MG63 (cell line): ENCODE data around the gene DNAH17. TPM values are rescaled to one million over a fixed set of nuclear protein-coding genes. Genes with fewer than 3 reads are reported as not detected.

Source experiments
- DNase-seq: peaks from one replicate; pipeline ENCODE4 v3.0.0-alpha.2; 2020
- H3K27me3 ChIP-seq: fragments of 250-450 bp; sonication (Bioruptor Pico); 2 replicates; pipeline ENCODE4 v1.5.1; 2020; ENCODE audit warnings: mild to moderate bottlenecking, moderate library complexity
- H3K36me3 ChIP-seq: fragments of 250-450 bp; sonication (Bioruptor Pico); 2 replicates; pipeline ENCODE4 v1.5.1; 2020; ENCODE audit warnings: mild to moderate bottlenecking, moderate library complexity
- H3K4me3 ChIP-seq: fragments of 250-450 bp; sonication (Bioruptor Pico); 2 replicates; pipeline ENCODE4 v1.5.1; 2020; ENCODE audit warnings: mild to moderate bottlenecking, moderate library complexity
- H3K9me3 ChIP-seq: fragments of 250-450 bp; sonication (Bioruptor Pico); 2 replicates; pipeline ENCODE4 v1.5.1; 2020; ENCODE audit warnings: mild to moderate bottlenecking, moderate library complexity
- total RNA-seq: library from RNA; depleted of rRNA; stranded (reverse); fragments of >200 nt; shearing (Covaris generic); gene quantifications from 2 replicates; pipeline ENCODE4 v1.2.3, GENCODE V29; 2014; ENCODE audit warnings: low replicate concordance

DNAH17 gene
- total RNA-seq, 1 experiment from 2014 or later: not detected

DNA sequence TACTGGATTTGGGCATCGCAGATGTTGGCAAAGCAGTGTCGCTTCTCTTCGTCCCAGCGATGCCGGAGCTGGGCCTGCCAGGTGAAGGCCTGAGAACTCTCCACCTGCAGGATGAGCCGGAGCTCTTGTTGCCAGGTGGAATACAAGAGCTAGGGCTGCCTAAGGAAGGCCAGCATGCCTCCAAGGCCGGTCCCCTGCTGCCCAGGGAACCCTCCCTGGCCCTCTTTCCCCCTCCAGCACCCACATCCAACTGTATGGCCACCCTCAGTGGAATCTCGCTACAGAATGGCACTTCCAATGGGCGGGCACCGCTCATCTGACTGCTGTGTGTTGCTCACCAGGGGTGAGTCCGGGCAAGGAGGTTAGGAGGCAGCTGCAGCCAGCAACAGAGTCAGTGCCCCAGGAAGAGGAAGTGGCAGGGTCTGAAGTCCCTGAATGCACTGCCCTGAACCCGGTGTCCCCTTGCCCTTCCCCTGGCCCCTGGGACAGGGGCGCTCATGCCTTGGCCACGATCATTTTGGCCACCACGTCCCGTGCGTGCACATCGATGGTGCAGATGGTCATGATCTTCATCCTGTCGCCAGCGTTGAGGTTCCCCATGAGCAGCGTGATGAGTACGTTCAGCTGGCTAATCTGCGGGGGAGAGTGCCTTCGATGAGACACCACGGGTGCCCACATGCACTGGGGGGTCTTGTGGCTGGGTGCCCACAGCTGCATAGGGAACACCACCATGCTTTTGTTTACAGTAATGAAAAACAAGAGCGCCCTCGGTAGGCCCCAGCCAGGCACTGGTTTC, 75.8 kb downstream of the DNAH17 start:
- no peaks in the 10 kb centered on the region for H3K36me3 ChIP-seq
- H3K4me3 ChIP-seq: no peak overlapping the region
- DNase-seq: no peak
- no peaks in the 10 kb centered on the region for H3K9me3 ChIP-seq
- H3K27me3 ChIP-seq: peaks cover 2% of the 10 kb centered on the region; the same call in 1 of the 2 replicates

DNA sequence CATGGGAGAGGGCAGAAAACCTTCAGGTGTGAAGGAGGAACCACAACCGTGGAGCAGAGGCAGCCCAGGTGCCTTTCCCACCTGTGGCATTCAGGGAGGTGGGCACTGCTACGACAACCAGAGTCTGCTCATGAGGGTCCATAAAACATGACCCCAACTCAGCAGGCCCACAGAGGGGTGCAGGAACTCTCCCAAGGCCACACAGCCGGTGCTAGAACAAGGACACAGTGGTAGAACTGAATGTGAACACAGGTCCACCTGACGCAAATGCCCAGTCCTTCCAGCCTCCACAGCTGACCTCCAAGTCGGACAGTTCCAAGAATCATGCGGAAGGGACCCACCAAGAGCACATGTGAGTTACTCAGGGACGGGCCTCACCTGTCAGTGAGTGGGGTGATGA, 76.4 kb downstream of the DNAH17 start:
- no peaks in the 10 kb centered on the region for H3K36me3 ChIP-seq
- no peak for DNase-seq
- H3K4me3 ChIP-seq: no peak overlapping the region
- no peaks in the 10 kb centered on the region for H3K9me3 ChIP-seq
- H3K27me3 ChIP-seq: 0 out of 2 replicates have a peak, but pooled peaks cover 2% of the 10 kb centered on the region

DNA sequence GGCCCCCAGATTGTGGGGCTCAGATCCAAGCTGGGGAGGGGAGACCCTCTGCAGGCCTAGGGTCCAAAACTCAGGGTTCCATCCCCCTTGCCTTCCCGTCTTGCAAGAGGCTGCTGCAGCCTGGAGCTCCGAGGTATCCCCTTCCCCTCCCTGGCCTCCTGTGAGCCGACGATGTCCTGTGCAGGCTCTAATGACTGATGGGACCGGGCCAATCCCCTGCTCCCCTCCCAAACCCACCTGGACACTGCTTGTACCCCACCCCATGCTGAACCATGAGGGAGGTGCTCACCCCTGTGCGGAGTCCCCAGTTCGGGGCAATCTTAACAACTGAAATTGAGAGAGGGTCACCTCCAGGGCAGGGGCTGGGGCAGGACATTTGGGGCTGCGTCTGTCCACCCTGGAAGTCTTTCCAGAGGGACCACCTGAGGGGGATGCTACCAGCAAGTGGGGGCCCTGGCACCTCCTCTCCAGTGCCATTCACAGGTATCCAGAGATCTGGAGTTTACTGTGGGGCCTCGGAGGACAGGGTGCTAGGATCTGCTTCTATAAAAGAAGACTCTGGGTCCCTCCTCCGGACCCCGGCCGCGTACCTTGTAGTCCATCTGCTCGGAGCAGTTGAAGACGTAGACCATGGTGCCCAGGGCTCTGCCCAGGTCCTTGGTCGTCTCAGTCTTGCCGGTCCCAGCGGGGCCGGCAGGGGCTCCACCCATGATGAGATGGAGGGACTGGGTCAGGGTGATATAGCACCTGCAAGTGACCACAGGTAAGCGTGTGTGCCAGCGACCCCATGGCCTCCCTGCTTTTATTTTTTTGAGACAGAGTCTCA, 77.3 kb downstream of the DNAH17 start:
- Histone ChIP-seq H3K27me3 (0 out of 2 replicates have a peak, but pooled peaks cover 2% of the 10 kb centered on the region), H3K36me3 (no peaks in the 10 kb centered on the region), H3K4me3 (no peak overlapping the region), H3K9me3 (no peaks in the 10 kb centered on the region)
- no peak for DNase-seq

- Histone ChIP-seq H3K27me3 (no peaks in the 10 kb centered on the region), H3K36me3 (no peaks in the 10 kb centered on the region), H3K9me3 (no peaks in the 10 kb centered on the region), H3K4me3 (no peak overlapping the region)
- no peak for DNase-seq
Observed at GRCh38 chr17:78498848-78499247, 78.3 kb downstream of the DNAH17 start.

DNA sequence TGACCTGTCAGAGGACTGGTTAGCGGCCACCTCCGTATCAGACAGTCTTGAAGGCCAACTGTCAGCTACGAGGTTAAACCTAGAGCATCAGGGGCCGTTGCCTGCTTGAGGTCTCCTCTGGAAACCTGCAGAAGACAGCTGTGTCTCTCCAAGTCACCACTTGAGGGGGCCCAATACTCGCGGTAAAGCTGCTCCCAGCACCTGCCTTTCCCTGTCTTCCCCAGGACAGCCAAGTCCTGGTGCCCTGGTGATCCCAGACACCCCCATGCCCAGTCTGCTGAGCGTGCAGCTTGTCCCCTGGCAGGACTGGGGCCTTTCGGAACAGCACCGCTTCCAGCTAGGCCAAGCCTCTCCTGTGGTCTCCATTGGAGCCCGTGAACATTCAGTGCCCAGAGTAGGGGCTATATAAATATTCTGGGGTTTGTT, 80.1 kb downstream of the DNAH17 start:
- Histone ChIP-seq H3K4me3 (no peak overlapping the region), H3K27me3 (no peaks in the 10 kb centered on the region), H3K36me3 (no peaks in the 10 kb centered on the region), H3K9me3 (no peaks in the 10 kb centered on the region)
- DNase-seq: peak; percentile 61

DNA sequence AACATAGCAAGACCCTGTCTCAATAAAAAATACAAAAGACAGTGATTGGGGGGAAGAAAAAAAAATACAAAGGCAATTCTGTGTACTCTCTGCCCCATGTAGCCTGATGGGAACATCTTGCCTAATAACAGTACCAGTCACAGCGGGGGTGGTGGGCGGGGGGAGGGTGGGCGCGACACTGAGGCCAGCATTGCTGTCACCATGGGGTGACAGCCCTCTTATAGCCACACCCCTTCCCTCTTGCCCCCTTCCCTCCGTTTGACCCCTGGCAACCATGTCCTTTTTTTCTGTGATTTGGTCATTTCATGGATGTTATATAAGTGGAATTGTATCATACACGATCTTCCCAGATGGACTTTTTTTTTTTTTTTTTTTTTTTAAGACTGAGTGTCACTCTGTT, 80.9 kb downstream of the DNAH17 start:
- Histone ChIP-seq H3K27me3 (no peaks in the 10 kb centered on the region), H3K36me3 (no peaks in the 10 kb centered on the region), H3K9me3 (no peaks in the 10 kb centered on the region), H3K4me3 (no peak overlapping the region)
- no peak for DNase-seq

DNA sequence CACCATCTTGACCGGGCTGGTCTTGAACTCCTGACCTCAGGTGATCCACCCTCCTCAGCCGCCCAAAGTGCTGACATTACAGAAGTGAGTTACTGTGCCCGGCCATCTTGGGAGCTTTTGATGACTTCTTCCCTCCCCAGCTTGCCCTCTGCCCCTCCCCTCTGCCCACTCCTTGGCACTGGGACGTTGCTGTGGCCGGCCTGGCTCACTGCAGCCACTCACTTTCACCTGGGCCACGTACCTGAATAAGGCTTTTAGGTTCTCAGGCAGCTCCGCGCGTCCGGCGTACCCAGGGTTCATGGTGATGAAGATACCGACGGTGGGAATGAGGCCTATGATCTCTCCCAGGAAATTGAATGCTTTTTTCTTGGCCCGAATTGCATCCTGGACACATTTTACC, 81.6 kb downstream of the DNAH17 start:
- Histone ChIP-seq H3K9me3 (no peaks in the 10 kb centered on the region), H3K27me3 (no peaks in the 10 kb centered on the region), H3K4me3 (no peak overlapping the region), H3K36me3 (no peaks in the 10 kb centered on the region)
- DNase-seq: no peak

- no peak for DNase-seq
- H3K36me3 ChIP-seq: no peaks in the 10 kb centered on the region
Observed at GRCh38 chr17:78494696-78495330, 82.4 kb downstream of the DNAH17 start.

DNA sequence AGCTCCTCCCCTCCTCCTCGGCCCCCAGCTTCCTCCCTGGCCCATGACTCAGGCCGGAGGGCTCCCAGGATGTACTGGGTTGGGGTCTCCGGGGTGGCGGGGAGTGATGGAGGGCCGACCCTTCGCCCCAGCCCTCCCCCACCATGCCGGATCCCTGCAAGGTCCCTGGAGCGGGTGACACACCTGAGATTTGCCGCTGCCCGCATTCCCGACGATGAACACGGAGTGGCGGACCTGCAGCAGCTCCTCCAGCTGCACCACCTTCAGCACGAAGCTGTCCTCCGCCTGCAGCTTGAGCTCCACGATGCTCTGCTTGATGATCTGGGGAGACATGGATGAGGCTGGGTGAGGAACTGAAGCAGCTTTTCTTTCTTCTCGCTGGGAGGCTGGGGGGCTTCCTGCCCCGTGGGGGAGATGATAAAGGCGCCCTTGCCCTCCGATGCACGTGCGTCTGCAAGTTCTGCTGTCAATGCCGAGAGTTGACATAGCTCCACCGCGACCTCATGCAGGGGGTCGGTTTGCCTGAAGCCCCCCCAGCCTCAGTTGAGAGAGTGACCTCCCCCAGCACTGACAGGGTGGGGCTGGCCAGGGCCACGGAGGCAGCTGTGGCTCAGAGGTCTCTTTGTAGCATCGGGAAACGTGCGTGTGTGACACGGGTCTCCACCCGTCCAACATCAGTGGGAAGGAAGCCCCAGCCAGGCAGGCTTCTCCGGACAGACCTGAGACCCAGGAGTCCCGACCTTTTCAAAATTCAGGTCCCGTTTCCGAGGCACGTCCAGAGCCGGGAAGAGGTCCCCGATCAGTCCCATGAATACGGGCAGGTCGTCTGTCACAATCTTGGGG, 83.1 kb downstream of the DNAH17 start:
- Histone ChIP-seq H3K4me3 (no peak overlapping the region), H3K36me3 (no peaks in the 10 kb centered on the region), H3K9me3 (no peaks in the 10 kb centered on the region), H3K27me3 (no peaks in the 10 kb centered on the region)
- DNase-seq: no peak

More at GRCh38 chr17:78494696-78495330, 82.4 kb downstream of the DNAH17 start:
- H3K9me3 ChIP-seq: no peaks in the 10 kb centered on the region
- no peak overlapping the region for H3K4me3 ChIP-seq
- H3K27me3 ChIP-seq: no peaks in the 10 kb centered on the region

DNA sequence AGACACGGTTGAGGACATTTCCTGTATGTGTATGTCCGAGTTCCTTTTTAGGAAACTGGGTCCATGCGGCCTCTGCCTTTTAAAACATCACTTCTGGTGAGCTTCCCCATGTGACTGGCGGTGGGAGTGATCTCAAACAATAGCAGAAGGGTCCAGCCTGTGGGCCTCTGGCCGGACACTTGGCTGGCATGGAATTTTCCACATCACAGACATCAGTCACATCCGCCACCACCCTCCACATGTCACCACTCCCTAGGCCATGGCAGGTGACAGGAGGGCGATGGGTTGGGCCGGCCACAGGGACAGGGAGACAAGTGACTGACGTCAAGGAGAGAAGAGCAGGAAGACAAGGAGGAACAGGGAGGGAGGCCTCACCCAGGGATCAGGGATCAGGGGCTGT, 83.7 kb downstream of the DNAH17 start:
- H3K9me3 ChIP-seq: no peaks in the 10 kb centered on the region
- DNase-seq: no peak
- no peaks in the 10 kb centered on the region for H3K36me3 ChIP-seq

DNA sequence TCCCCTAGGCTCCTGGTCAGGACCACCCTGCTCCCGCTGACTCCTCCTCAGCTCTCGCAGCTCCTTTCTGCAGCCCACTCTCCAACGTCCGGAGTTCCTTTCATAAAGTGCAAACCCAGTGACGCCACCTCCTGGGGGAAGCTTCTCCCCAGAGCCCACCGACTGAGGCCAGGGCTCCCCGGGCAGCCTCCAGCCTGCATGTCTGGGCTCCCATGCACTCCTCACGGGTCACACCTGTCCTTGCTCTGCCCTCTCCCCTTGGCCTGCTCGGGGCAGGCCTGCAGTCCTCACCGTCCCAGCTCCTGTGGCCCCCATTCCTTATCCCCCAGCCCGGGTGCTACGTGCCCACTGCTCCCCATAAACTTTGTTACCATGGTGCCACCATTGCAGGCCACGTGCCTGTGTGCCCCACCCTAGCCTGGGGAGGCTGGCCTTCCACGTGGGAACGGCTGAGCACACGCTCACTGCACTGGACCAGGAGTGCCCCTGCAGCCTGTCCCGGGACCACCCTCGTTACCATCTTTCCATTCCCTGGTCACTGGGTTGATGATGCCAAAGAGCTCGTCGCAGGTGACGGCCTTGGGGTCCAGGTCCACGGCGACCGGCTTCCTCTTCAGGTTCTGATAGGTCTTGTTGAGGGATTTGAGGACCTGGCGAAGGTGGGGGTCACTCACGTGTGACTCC, 84.9 kb downstream of the DNAH17 start:
- no peaks in the 10 kb centered on the region for H3K36me3 ChIP-seq
- H3K4me3 ChIP-seq: no peak overlapping the region
- no peaks in the 10 kb centered on the region for H3K27me3 ChIP-seq

More for the DNA sequence above, 83.7 kb downstream of the DNAH17 start:
- Histone ChIP-seq H3K4me3 (no peak overlapping the region), H3K27me3 (no peaks in the 10 kb centered on the region)

DNA sequence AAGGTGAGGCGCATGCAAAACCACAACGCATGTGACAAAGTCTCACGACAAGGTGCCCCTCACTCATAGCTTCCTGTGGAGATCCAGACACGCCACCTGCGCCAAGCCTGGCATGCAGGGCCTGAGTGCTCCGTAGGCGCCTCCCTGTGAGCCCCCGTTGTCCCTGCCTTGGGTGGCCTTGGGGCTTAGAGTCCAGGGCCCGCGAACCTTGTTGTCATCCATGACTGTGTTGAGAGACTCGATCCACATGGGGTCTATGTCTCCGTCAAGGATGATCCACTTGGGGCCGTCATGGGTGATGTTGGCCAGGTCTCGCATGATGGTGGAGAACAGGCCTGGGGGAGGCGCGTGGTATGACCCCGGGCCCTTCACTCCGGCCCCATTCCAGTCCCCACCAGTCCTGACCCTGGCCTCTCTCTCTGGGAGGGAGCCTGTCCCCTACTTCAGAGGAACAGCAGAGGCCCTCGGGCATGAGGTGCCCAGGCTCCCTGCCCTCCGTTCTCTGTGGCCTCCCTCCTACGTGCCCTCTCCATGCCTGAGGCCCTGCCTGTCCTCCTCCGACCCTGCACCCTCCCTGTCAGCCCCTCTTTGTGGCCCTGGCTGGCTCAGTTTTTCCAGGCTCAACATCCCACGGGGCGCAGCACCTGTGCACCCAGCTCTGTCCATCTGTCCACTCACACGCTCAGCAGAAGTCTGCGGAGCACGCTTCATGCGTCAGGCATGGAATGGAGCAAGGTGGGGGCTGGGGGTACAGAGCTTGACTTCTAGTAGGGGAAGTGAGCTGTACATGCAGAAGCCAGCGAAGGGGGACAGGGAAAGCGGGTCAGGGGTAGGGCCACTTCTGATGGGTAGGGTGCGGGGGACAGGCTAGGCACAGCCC, 85.7 kb downstream of the DNAH17 start:
- no peaks in the 10 kb centered on the region for H3K27me3 ChIP-seq
- H3K4me3 ChIP-seq: no peak overlapping the region
- H3K36me3 ChIP-seq: no peaks in the 10 kb centered on the region
- H3K9me3 ChIP-seq: no peaks in the 10 kb centered on the region
- DNase-seq: no peak

More for the DNA sequence above, 84.9 kb downstream of the DNAH17 start:
- no peaks in the 10 kb centered on the region for H3K9me3 ChIP-seq
- DNase-seq: no peak

DNA sequence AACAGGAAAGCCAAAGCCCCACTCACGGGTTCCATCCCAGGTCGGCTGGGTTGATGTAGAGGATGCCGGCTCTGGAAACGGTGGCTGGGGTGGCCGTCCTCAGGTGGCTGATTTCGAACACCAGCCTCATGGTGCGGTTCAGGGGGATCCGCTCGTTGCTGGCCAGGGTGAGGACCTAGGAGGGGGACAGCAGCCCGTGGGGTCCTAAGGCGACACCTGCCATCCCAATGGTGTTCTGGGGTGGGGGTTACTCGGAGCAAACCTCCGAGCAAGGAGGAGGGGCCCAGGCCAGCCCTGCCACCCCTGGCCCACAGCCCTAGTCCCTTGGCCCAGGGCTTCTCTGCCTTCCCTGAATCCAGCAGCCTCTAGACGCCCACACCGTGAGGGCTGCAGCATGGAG, 86.5 kb downstream of the DNAH17 start:
- DNase-seq: no peak
- Histone ChIP-seq H3K9me3 (no peaks in the 10 kb centered on the region), H3K27me3 (no peaks in the 10 kb centered on the region), H3K4me3 (no peak overlapping the region), H3K36me3 (no peaks in the 10 kb centered on the region)

DNA sequence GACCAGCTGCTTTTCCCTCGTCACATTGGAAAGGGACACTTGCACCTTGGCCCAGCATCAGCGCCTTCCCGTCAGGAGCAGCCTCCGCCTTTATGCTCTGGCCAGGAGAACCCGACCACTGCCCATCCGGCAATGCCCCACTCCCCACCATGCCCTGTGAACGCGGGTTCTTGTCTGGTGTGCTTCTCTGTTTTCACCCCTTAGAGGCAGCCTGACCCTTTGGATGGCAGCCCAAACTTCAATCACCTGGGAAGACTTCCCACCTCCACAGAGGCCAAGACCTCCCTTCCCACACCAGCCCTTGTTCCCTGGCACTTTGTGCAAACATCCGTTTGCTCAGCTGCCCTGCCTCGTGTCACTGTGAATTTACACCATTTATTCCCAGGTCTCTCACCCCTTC, 87.0 kb downstream of the DNAH17 start:
- H3K36me3 ChIP-seq: no peaks in the 10 kb centered on the region
- no peaks in the 10 kb centered on the region for H3K9me3 ChIP-seq
- DNase-seq: no peak
- H3K27me3 ChIP-seq: no peaks in the 10 kb centered on the region
- H3K4me3 ChIP-seq: no peak overlapping the region
